GM19452 (cell line): ENCODE measurements around the gene PSMB7.

Experiments
- ATAC-seq: cut with Tn5 transposase; IDR thresholded peaks from one replicate; pipeline ENCODE4 v1.9.1; 2021; ENCODE audit not compliant: unreplicated experiment

The PSMB7 gene

GRCh38 chr9:124358631-124359030 lies 56.6 kb downstream of the PSMB7 start:
- no peak for ATAC-seq

- no peak for ATAC-seq
Observed at GRCh38 chr9:124357721-124358361, 57.4 kb downstream of the PSMB7 start.

GRCh38 chr9:124356745-124357390 lies 58.4 kb downstream of the PSMB7 start:
- no peak for ATAC-seq

GRCh38 chr9:124355941-124356744 lies 59.1 kb downstream of the PSMB7 start:
- ATAC-seq, result no peak

- ATAC-seq, result no peak
Observed at GRCh38 chr9:124355039-124355940, 60.0 kb downstream of the PSMB7 start.

GRCh38 chr9:124354346-124355038 lies 60.8 kb downstream of the PSMB7 start:
- no peak for ATAC-seq

- no peak for ATAC-seq
Observed at GRCh38 chr9:124353811-124354274, 61.4 kb downstream of the PSMB7 start.

- ATAC-seq, result no peak
Observed at GRCh38 chr9:124353166-124353768, 62.0 kb downstream of the PSMB7 start.

- ATAC-seq, result no peak
Observed at GRCh38 chr9:124352616-124353015, 62.6 kb downstream of the PSMB7 start.

- no peak for ATAC-seq
Observed at GRCh38 chr9:124351672-124352468, 63.4 kb downstream of the PSMB7 start.

GRCh38 chr9:124350494-124351263 lies 64.6 kb downstream of the PSMB7 start:
- no peak for ATAC-seq

GRCh38 chr9:124349675-124350493 lies 65.4 kb downstream of the PSMB7 start:
- no peak for ATAC-seq

- ATAC-seq, result no peak
Observed at GRCh38 chr9:124349267-124349666, 66.0 kb downstream of the PSMB7 start.

GRCh38 chr9:124348831-124349230 lies 66.4 kb downstream of the PSMB7 start:
- no peak for ATAC-seq

GRCh38 chr9:124348363-124348762 lies 66.9 kb downstream of the PSMB7 start:
- no peak for ATAC-seq

GRCh38 chr9:124347968-124348358 lies 67.3 kb downstream of the PSMB7 start:
- ATAC-seq, result no peak

- ATAC-seq, result no peak
Observed at GRCh38 chr9:124347206-124347967, 67.9 kb downstream of the PSMB7 start.
